Trophoblast cell (in vitro differentiated cells and primary cell): ENCODE results near the gene FTO.
A peak's percentile ranks its signal among the peaks of the same experiment; 100 is the strongest.

Source experiments
- DNase-seq, 2 donors: peaks; one replicate each; pipeline ENCODE4 v3.0.0-alpha.2; 2016
- H2AFZ ChIP-seq: 2 replicates; pipeline ENCODE4 v1.6.1; 2013; ENCODE audit warnings: low read length, moderate library complexity, mild to moderate bottlenecking; ENCODE audit not compliant: insufficient read depth, poor library complexity
- H2AK5ac ChIP-seq: 2 replicates; pipeline ENCODE4 v1.6.1; 2013; ENCODE audit warnings: mild to moderate bottlenecking, low read length
- H2BK120ac ChIP-seq: 2 replicates; pipeline ENCODE4 v1.6.1; 2013; ENCODE audit warnings: low read length, mild to moderate bottlenecking, moderate library complexity; ENCODE audit not compliant: insufficient read depth, poor library complexity
- H2BK12ac ChIP-seq: 2 replicates; pipeline ENCODE4 v1.6.1; 2013; ENCODE audit warnings: mild to moderate bottlenecking, low read length, moderate library complexity
- H2BK5ac ChIP-seq: 2 replicates; pipeline ENCODE4 v1.6.1; 2013; ENCODE audit warnings: low read length, low read depth, moderate library complexity, mild to moderate bottlenecking; ENCODE audit not compliant: poor library complexity
- H3K14ac ChIP-seq: 2 replicates; pipeline ENCODE4 v1.6.1; 2013; ENCODE audit warnings: mild to moderate bottlenecking, low read length
- H3K18ac ChIP-seq: 2 replicates; pipeline ENCODE4 v1.6.1; 2013; ENCODE audit warnings: mild to moderate bottlenecking, low read length
- H3K23ac ChIP-seq: 2 replicates; pipeline ENCODE4 v1.6.1; 2013; ENCODE audit warnings: low read length
- H3K27ac ChIP-seq: 2 replicates; pipeline ENCODE4 v1.5.1; 2013; ENCODE audit warnings: low read depth, mild to moderate bottlenecking, inconsistent platforms, low read length, moderate library complexity
- H3K27me3 ChIP-seq: 2 replicates; pipeline ENCODE4 v1.6.1; 2013; ENCODE audit warnings: inconsistent platforms, mild to moderate bottlenecking, low read length, moderate library complexity; ENCODE audit not compliant: insufficient read depth
- H3K36me3 ChIP-seq, 2 experiments: 1 replicate in 1 of 2; 2 replicates in 1 of 2; pipeline ENCODE4 v1.6.1; 2013; ENCODE audit warnings: low read length in 2 of 2, mild to moderate bottlenecking in 2 of 2, moderate library complexity in 1 of 2; ENCODE audit not compliant: insufficient read depth in 2 of 2, control insufficient read depth in 1 of 2
- H3K4ac ChIP-seq: 2 replicates; pipeline ENCODE4 v1.6.1; 2013; ENCODE audit warnings: low read depth, mild to moderate bottlenecking, low read length, moderate library complexity
- H3K4me1 ChIP-seq, 2 experiments: 1 replicate in 1 of 2; 2 replicates in 1 of 2; pipeline ENCODE4 v1.6.1; 2013; ENCODE audit warnings: low read length in 2 of 2, mild to moderate bottlenecking in 2 of 2, moderate library complexity in 1 of 2; ENCODE audit not compliant: insufficient read depth in 2 of 2, control insufficient read depth in 1 of 2
- H3K4me2 ChIP-seq: 2 replicates; pipeline ENCODE4 v1.6.1; 2013; ENCODE audit warnings: inconsistent platforms, mild to moderate bottlenecking, low read length, moderate library complexity
- H3K4me3 ChIP-seq: 2 replicates; pipeline ENCODE4 v1.5.1; 2013; ENCODE audit warnings: mild to moderate bottlenecking, low read depth, low read length, inconsistent platforms
- H3K79me1 ChIP-seq: one replicate; pipeline ENCODE4 v1.6.1; 2013; ENCODE audit warnings: low read length
- H3K79me2 ChIP-seq: 2 replicates; pipeline ENCODE4 v1.6.1; 2013; ENCODE audit warnings: low read length, mild to moderate bottlenecking; ENCODE audit not compliant: control insufficient read depth, insufficient read depth, poor library complexity
- H3K9ac ChIP-seq: 2 replicates; pipeline ENCODE4 v1.6.1; 2013; ENCODE audit warnings: mild to moderate bottlenecking, low read length
- H3K9me3 ChIP-seq: 2 replicates; pipeline ENCODE4 v1.6.1; 2013; ENCODE audit warnings: low read depth, mild to moderate bottlenecking, control low read depth, inconsistent platforms, low read length; ENCODE audit not compliant: insufficient read depth
- H4K12ac ChIP-seq: 2 replicates; pipeline ENCODE4 v1.6.1; 2013; ENCODE audit warnings: low read depth, mild to moderate bottlenecking, low read length, moderate library complexity
- H4K8ac ChIP-seq: 2 replicates; pipeline ENCODE4 v1.6.1; 2013; ENCODE audit warnings: low read depth, mild to moderate bottlenecking, low read length, moderate library complexity
- H4K91ac ChIP-seq: one replicate; pipeline ENCODE4 v1.6.1; 2013; ENCODE audit warnings: low read depth, mild to moderate bottlenecking, low read length, moderate library complexity
- WGBS: extraction: QIAGEN DNeasy Blood & Tissue Kit; methylation state at CpG from one replicate; pipeline ENCODE4 v1.1.7; 2013; ENCODE audit warnings: missing lambda C conversion rate; ENCODE audit not compliant: insufficient read length, insufficient coverage; ENCODE audit errors: extremely low coverage; 5-methylcytosine and 5-hydroxymethylcytosine counted together

Gene FTO

DNA sequence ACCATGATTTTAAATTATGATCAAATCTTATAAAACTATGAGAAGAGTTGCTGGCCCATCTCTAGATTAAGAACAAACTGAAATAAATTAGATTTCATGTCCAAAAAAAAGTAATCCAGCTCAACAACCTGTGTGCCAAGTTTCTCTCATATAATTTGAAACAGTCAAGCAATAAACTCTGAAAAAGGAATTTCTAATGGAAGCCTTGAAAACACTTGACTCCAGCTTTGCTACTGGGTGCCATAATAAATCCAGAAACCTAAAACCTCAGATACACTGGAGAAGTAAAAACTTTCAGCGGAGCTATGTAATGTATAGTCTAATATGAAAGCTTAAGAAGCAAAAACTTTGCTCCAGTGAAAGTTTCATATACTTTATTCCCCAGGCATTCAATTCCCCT is 25.8 kb upstream of the FTO start:
- Histone ChIP-seq H4K91ac (no peak overlapping the region), H2BK5ac (no peak overlapping the region), H4K12ac (no peak overlapping the region), H3K4me3 (no peak overlapping the region), H3K14ac (no peak overlapping the region), H3K18ac (no peak overlapping the region), H3K27me3 (no peaks in the 10 kb centered on the region), H3K4ac (no peak overlapping the region), H3K36me3 (no peaks in the 10 kb centered on the region), H3K79me1 (no peaks in the 10 kb centered on the region), H3K4me1 (no peaks in the 10 kb centered on the region), H3K79me2 (no peaks in the 10 kb centered on the region), H2AK5ac (no peak overlapping the region), H2BK120ac (no peak overlapping the region), H3K23ac (no peak overlapping the region), H4K8ac (no peak overlapping the region), H2BK12ac (no peak overlapping the region), H3K27ac (no peak overlapping the region), H2AFZ (no peak overlapping the region), H3K9me3 (no peaks in the 10 kb centered on the region), H3K4me2 (no peak overlapping the region), H3K9ac (no peak overlapping the region)
- no CpG with 5 or more reads among the region's 1 CpG for WGBS
- DNase-seq, result no peak

DNA sequence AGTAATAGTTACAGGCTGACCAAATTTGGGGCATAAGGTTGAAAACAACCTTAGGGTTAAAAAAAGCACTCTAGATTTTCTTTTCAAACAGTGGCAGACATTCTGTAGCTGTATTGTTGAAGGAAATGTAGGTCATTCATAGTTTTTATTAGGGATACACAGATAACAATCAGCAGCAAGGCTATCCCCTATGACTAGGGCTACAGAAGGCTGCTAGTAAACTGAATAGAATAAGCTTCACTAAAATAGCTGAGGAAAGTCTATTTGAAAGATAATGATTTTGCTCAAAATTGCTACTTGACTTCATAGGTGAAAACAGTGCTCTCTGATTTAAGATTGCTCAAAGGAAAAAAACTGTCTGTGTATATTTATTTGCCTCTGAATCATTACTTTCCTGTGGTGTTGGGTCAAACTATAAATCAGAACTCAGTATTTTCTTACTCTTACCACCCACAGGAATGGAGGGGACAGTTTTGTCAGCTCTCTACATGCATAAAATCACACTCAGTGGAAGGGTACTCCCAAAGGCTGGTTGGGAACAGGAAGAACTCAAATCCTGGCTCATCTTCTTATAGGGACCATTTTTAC is 25.1 kb upstream of the FTO start:
- H3K4me1 ChIP-seq, result no peaks in the 10 kb centered on the region
- H3K4ac ChIP-seq, result no peak overlapping the region
- H2BK12ac ChIP-seq, result no peak overlapping the region
- H3K79me2 ChIP-seq, result no peaks in the 10 kb centered on the region
- H3K23ac ChIP-seq, result no peak overlapping the region
- no peak overlapping the region for H3K18ac ChIP-seq
- H2AK5ac ChIP-seq, result no peak overlapping the region
- no peak overlapping the region for H3K14ac ChIP-seq
- no peak overlapping the region for H3K4me2 ChIP-seq
- no peaks in the 10 kb centered on the region for H3K9me3 ChIP-seq
- H3K27ac ChIP-seq, result no peak overlapping the region
- no peak overlapping the region for H4K91ac ChIP-seq
- H3K79me1 ChIP-seq, result no peaks in the 10 kb centered on the region
- no peak overlapping the region for H2BK5ac ChIP-seq
- H2BK120ac ChIP-seq, result no peak overlapping the region
- H4K8ac ChIP-seq, result no peak overlapping the region
- H2AFZ ChIP-seq, result no peak overlapping the region
- no peak for DNase-seq
- no peak overlapping the region for H3K4me3 ChIP-seq
- H3K27me3 ChIP-seq, result no peaks in the 10 kb centered on the region
- H4K12ac ChIP-seq, result no peak overlapping the region
- no peaks in the 10 kb centered on the region for H3K36me3 ChIP-seq
- no peak overlapping the region for H3K9ac ChIP-seq

DNA sequence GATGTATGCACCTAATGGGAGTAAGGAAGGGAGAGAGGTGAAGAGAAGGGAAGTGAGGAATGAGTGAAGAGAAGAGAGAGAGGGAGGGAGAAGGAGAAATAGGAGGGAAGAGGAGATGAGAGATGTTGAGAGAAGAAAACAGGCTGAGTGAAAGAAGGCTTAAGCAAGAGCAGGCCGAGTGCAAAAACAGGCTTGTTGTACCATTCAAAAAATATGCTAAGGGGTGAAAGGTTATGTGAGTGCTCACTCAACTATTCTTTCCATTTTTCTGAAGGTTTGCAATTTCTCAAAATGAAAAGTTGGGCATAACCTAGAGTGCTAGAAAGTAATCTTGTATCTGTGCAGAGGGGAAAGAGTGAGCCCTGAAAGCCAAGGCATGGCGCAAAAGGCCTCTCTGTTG is 23.2 kb upstream of the FTO start:
- Histone ChIP-seq H3K23ac (no peak overlapping the region), H4K91ac (no peak overlapping the region), H3K9me3 (no peaks in the 10 kb centered on the region), H4K12ac (no peak overlapping the region), H3K4me2 (no peak overlapping the region), H2BK12ac (no peak overlapping the region), H3K79me1 (no peaks in the 10 kb centered on the region), H3K36me3 (no peaks in the 10 kb centered on the region), H3K27me3 (no peaks in the 10 kb centered on the region), H3K18ac (no peak overlapping the region), H3K4me1 (no peaks in the 10 kb centered on the region), H3K14ac (no peak overlapping the region), H2AK5ac (no peak overlapping the region), H2AFZ (no peak overlapping the region), H3K4me3 (no peak overlapping the region), H2BK120ac (no peak overlapping the region), H4K8ac (peak overlapping the region; percentile 28), H3K9ac (no peak overlapping the region), H3K27ac (no peak overlapping the region), H3K4ac (no peak overlapping the region), H2BK5ac (no peak overlapping the region), H3K79me2 (no peaks in the 10 kb centered on the region)
- no peak for DNase-seq
- no CpG with 5 or more reads among the region's 2 CpGs for WGBS

DNA sequence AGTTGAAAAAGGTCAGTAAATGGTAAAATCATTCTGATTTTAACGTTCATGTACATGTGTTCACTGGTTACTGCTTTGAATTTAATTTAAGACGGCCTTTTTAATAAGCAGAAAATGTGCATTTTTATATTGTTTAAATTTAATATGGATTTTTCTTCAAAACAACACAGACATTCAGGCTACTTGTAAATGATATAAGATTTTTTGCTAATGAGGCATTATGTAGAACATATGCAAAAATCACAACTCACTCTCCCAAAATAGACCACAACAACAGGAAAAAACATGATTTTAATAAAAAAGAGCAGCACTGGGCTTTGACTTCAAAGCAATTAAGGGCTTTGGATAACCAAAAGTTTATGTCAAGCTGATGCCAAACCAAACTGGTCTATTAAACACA is 22.6 kb upstream of the FTO start:
- H3K4me2 ChIP-seq, result no peak overlapping the region
- WGBS, result no CpG with 5 or more reads among the region's 2 CpGs
- no peak overlapping the region for H3K4ac ChIP-seq
- H2AK5ac ChIP-seq, result no peak overlapping the region
- H3K9me3 ChIP-seq, result no peaks in the 10 kb centered on the region
- no peak overlapping the region for H2BK12ac ChIP-seq
- H2AFZ ChIP-seq, result no peak overlapping the region
- H3K27me3 ChIP-seq, result no peaks in the 10 kb centered on the region
- H3K18ac ChIP-seq, result no peak overlapping the region
- no peak overlapping the region for H3K27ac ChIP-seq
- no peaks in the 10 kb centered on the region for H3K79me1 ChIP-seq
- H3K14ac ChIP-seq, result no peak overlapping the region
- no peak overlapping the region for H2BK120ac ChIP-seq
- H4K8ac ChIP-seq, result no peak overlapping the region
- H4K12ac ChIP-seq, result no peak overlapping the region
- H3K9ac ChIP-seq, result no peak overlapping the region
- no peak for DNase-seq
- no peak overlapping the region for H3K23ac ChIP-seq
- no peaks in the 10 kb centered on the region for H3K4me1 ChIP-seq
- H4K91ac ChIP-seq, result no peak overlapping the region
- no peaks in the 10 kb centered on the region for H3K79me2 ChIP-seq
- H3K36me3 ChIP-seq, result no peaks in the 10 kb centered on the region
- H2BK5ac ChIP-seq, result no peak overlapping the region
- H3K4me3 ChIP-seq, result no peak overlapping the region
